Esophagus squamous epithelium (tissue), 5 donors: Measurements from ENCODE around the gene TTC24. TPM values are rescaled to one million over a fixed set of nuclear protein-coding genes. Genes with fewer than 3 reads are reported as not detected.

Experiments
- DNase-seq: peaks from one replicate; lab custom pipeline; 2025; lab: John Stamatoyannopoulos, UW
- H3K27ac ChIP-seq, 4 donors: fragments of 200-600 bp; sonication (generic); one replicate each; pipeline ENCODE4 v1.5.1; 2016 to 2019; ENCODE audit warnings: mild to moderate bottlenecking in 1 of 4
- H3K27me3 ChIP-seq, 4 donors: fragments of 200-600 bp; sonication (generic); 1 replicate in 3 of 4; 2 replicates in 1 of 4; pipeline versions ENCODE4 v1.5.1 to v1.6.0; 2017 to 2021; ENCODE audit warnings: antibody characterized with exemption in 1 of 4
- H3K36me3 ChIP-seq, 3 donors: fragments of 200-600 bp; sonication (generic); one replicate each; pipeline ENCODE4 v1.5.1; 2016 to 2019
- H3K4me1 ChIP-seq, 3 donors: fragments of 200-600 bp; sonication (generic); one replicate each; pipeline ENCODE4 v1.5.1; 2017 to 2019
- H3K4me3 ChIP-seq, 4 donors: fragments of 200-600 bp; sonication (generic); 1 replicate in 3 of 4; 2 replicates in 1 of 4; pipeline ENCODE4 v1.5.1; 2016 to 2019; ENCODE audit warnings: mild to moderate bottlenecking in 2 of 4, moderate library complexity in 1 of 4
- H3K9me3 ChIP-seq, 3 donors: fragments of 200-600 bp; sonication (generic); one replicate each; pipeline ENCODE4 v1.5.1; 2016 to 2019
- POLR2A ChIP-seq, 4 donors: fragments of 450-650 bp; IDR thresholded peaks; one replicate each; pipeline ENCODE4 v1.6.1; 2017; ENCODE audit warnings: antibody characterized with exemption in 4 of 4, mild to moderate bottlenecking in 4 of 4, moderate library complexity in 3 of 4
- WGBS, 2 donors: methylation state at CpG; one replicate each; pipeline ENCODE4 v1.1.5; 2018; 5-methylcytosine and 5-hydroxymethylcytosine counted together
- intact Hi-C: fragments of 100-400 bp; cut with DNase I; formaldehyde crosslinking; loops from one replicate; pipeline ENCODE4 v1.15.0; 2022
- total RNA-seq, 4 donors: library from RNA; depleted of rRNA; stranded (reverse); fragments of >200 nt; gene quantifications; one replicate each; pipeline ENCODE4 v1.1.0, GENCODE V29; 2016
- TF ChIP-seq, protein P1 (sequence below), 6 experiments: fragments of 450-650 bp in 4 of 6; fragments of 200-600 bp in 2 of 6; sonication (generic) in 2 of 6; IDR thresholded peaks; one replicate each; pipeline ENCODE4 v1.5.1; 2016 to 2019; ENCODE audit warnings: antibody characterized with exemption in 6 of 6, mild to moderate bottlenecking in 4 of 6, moderate library complexity in 4 of 6
- donor health status: DM: yes; HTN: yes; CAD: no.

Gene TTC24
- total RNA-seq, 4 donors from 2014 or later, result not detected

DNA sequence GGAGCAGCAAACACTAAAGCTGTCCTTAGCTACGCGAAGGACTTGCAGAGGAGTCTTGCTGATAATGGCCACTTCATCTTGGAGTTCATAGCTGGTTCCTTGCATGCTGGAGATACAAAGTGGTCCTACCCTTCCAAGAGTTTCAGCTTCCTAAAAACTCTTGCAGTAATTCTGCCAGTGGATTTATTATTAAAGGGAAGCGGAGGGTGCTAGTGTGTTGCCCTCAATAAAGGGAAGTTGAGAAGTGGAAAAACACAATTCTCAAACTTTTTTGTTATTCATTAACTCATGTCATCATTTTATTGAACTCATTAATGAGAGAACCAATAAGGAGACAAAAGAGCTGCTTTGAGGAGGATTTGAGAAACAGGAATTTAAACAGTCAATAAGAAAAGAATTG lies 33.1 kb downstream of the TTC24 start:
- DNase-seq, result no peak
- H3K9me3 ChIP-seq, result no peaks in the 10 kb centered on the region
- TF ChIP-seq, protein P1, sequence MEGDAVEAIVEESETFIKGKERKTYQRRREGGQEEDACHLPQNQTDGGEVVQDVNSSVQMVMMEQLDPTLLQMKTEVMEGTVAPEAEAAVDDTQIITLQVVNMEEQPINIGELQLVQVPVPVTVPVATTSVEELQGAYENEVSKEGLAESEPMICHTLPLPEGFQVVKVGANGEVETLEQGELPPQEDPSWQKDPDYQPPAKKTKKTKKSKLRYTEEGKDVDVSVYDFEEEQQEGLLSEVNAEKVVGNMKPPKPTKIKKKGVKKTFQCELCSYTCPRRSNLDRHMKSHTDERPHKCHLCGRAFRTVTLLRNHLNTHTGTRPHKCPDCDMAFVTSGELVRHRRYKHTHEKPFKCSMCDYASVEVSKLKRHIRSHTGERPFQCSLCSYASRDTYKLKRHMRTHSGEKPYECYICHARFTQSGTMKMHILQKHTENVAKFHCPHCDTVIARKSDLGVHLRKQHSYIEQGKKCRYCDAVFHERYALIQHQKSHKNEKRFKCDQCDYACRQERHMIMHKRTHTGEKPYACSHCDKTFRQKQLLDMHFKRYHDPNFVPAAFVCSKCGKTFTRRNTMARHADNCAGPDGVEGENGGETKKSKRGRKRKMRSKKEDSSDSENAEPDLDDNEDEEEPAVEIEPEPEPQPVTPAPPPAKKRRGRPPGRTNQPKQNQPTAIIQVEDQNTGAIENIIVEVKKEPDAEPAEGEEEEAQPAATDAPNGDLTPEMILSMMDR (IDR thresholded peaks at IDR 0.05), result no peak
- TF ChIP-seq POLR2A (IDR thresholded peaks at IDR 0.05), result no peak
- H3K36me3 ChIP-seq, result no peaks in the 10 kb centered on the region
- H3K4me3 ChIP-seq, result no peak overlapping the region
- 53 to 62% methylated on average over 3 of the region's 3 CpGs for WGBS, 2 donors
- H3K27ac ChIP-seq, result no peak overlapping the region
- H3K4me1 ChIP-seq, result peaks cover 0 to 19% (median 0%) of the 10 kb centered on the region in 3 donors
- peaks cover 0 to 59% (median 0%) of the 10 kb centered on the region in 4 donors for H3K27me3 ChIP-seq
- intact Hi-C loops, result loop anchor here (10.0 kb wide), 1 partner anchor 228 kb away; no protein-coding TSS in a partner anchor

DNA sequence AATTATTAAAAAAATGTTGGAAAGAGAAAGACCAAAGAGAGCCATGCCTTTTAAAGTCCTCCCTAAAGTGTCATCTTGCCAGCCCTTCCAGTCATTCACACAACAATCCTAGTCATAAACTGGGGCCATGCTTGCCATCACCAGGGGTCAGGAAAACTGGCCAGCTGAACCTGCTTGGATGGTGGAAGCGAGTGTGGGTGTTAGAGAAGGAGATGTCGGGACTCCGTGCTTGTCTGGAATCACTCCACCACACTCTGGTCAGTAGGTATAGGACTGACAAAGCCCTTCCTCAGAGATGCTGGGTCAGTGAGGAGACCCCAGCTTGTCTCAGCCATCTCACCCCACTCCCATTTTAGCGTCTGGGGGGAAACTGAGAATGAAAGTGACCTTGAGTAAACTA lies 36.4 kb downstream of the TTC24 start:
- peak overlapping the region in 1 of 4 donors; percentile 26 for H3K4me3 ChIP-seq
- H3K9me3 ChIP-seq, result no peaks in the 10 kb centered on the region
- no peaks in the 10 kb centered on the region for H3K36me3 ChIP-seq
- H3K4me1 ChIP-seq, result peaks cover 0 to 15% (median 0%) of the 10 kb centered on the region in 3 donors
- H3K27ac ChIP-seq, result peak overlapping the region; percentile 1 to 85 (median 77)
- 42 to 47% methylated on average over 4 of the region's 4 CpGs for WGBS, 2 donors
- TF ChIP-seq, protein P1 (IDR thresholded peaks at IDR 0.05), result no peak
- TF ChIP-seq POLR2A (IDR thresholded peaks at IDR 0.05), result no peak
- no peak for DNase-seq
- peaks cover 0 to 79% (median 0%) of the 10 kb centered on the region in 4 donors for H3K27me3 ChIP-seq
- intact Hi-C loops, result loop anchor here (10.0 kb wide), 1 partner anchor 231 kb away; no protein-coding TSS in a partner anchor

DNA sequence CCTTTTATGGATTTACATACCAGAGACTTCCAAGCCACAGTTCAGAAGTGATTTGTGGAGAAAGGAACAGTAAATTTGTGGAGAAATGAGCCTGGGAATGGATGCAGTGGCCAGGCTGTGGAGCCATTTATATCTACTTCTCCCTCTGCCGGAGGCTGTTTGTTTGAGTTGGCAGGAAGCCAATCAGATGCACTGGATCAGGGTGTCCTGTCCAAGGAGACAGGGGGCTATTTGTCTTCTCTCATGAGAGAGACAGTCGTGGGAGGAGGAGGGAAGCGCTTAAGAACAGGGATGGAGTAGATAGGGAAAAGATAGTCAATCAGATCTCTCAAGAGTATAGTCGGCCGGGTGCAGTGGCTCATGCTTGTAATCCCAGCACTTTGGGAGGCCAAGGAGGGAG lies 36.9 kb downstream of the TTC24 start:
- Histone ChIP-seq H3K4me1 (peaks cover 0 to 15% (median 0%) of the 10 kb centered on the region in 3 donors), H3K36me3 (no peaks in the 10 kb centered on the region), H3K27me3 (peaks cover 0 to 79% (median 0%) of the 10 kb centered on the region in 4 donors), H3K27ac (peak overlapping the region in 3 of 4 donors; percentile 74 to 85 (median 80)), H3K9me3 (no peaks in the 10 kb centered on the region), H3K4me3 (peak overlapping the region in 1 of 4 donors; percentile 26)
- WGBS, 2 donors, result 13 to 28% methylated on average over 5 of the region's 5 CpGs
- no peak for DNase-seq
- no peak for TF ChIP-seq POLR2A (IDR thresholded peaks at IDR 0.05)
- TF ChIP-seq, protein P1 (IDR thresholded peaks at IDR 0.05), result no peak
- intact Hi-C loops, result loop anchor here (10.0 kb wide), 1 partner anchor 232 kb away; no protein-coding TSS in a partner anchor

DNA sequence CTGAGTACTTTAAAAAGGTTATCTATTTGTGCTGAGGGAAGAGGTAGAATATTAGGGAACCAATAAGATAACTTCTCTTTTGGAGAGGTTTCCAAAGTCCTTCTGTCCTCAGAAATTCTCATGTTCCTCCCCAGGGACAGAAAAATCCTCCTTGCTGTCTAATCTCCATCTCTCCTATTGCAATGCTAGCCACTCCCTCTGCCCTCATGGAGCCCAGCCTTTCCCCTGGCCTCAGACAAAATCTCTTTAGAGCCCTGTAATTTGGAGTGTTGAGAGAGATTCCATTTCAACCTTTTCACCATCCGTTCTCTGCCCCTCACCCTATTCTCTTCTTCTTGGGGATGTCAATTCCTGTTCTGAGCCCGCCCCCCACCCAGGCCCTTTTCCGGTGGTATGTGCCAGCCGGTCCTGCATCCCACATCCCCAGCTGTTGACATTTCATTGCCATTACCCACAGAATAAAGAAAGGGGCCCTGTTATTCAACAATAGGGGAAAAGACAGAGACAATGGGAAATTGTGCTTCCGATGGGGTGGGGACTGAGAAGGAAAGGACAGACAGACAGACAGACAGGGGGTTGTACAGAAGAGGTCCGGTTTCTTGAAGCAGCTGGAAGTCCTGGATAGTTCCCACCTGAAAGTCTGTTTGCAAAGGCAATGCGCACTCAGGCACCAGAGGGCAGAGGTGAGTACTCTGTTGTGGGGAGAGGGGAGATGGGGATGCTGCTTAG lies 39.5 kb downstream of the TTC24 start, which contains the start of gene HAPLN2:
TSS of gene HAPLN2 (plus strand) at position 563 of the 729 bp plus-strand sequence. CDS start 4,076 bp downstream, outside the sequence.
- WGBS, 2 donors, result 9 to 10% methylated on average over 6 to 7 of the region's 7 CpGs
- H3K9me3 ChIP-seq, result no peaks in the 10 kb centered on the region
- peaks cover 4 to 20% (median 5%) of the 10 kb centered on the region in 3 donors for H3K4me1 ChIP-seq
- H3K27me3 ChIP-seq, result peaks cover 4 to 88% (median 8%) of the 10 kb centered on the region in 4 donors
- H3K27ac ChIP-seq, result no peak within 1 kb of the TSS
- intact Hi-C loops, result loop anchor here (10.0 kb wide), 1 partner anchor 234 kb away; no protein-coding TSS in a partner anchor
- TF ChIP-seq, protein P1 (IDR thresholded peaks at IDR 0.05), result peak in 3 of 6 experiments; percentile 12 to 27 (median 17)
- no peak for TF ChIP-seq POLR2A (IDR thresholded peaks at IDR 0.05)
- H3K4me3 ChIP-seq, result no peak within 1 kb of the TSS
- no peaks in the 10 kb centered on the region for H3K36me3 ChIP-seq
- DNase-seq, result no peak

DNA sequence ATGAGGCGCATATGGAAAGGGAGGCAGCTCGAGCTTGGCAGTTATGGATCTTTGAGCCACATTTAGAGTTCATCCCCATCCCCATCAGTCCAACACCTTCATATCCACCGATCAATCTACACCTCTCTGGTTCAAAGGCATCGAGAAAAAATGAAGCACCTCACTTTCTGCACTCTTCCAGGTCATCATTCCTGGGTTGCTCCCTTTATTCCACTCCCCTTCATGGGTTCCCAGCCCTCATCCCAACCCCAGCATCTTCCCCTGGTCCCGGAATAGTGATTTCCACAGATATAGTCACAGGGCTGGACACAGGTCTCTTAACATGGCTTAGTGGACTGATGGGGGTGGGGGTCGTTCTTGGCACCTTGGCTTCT lies 40.0 kb downstream of the TTC24 start:
- WGBS, 2 donors, result 18 to 29% methylated on average over 4 to 6 of the region's 6 CpGs
- no peaks in the 10 kb centered on the region for H3K36me3 ChIP-seq
- TF ChIP-seq, protein P1 (IDR thresholded peaks at IDR 0.05), result no peak
- no peak for TF ChIP-seq POLR2A (IDR thresholded peaks at IDR 0.05)
- H3K9me3 ChIP-seq, result no peaks in the 10 kb centered on the region
- H3K4me1 ChIP-seq, result peaks cover 9 to 26% (median 10%) of the 10 kb centered on the region in 3 donors
- DNase-seq, result no peak
- peaks cover 6 to 94% (median 13%) of the 10 kb centered on the region in 4 donors for H3K27me3 ChIP-seq
- intact Hi-C loops, result loop anchor here (10.0 kb wide), 1 partner anchor 235 kb away; no protein-coding TSS in a partner anchor
- H3K4me3 ChIP-seq, result no peak overlapping the region
- no peak overlapping the region for H3K27ac ChIP-seq
